Measurements from ENCODE around the gene POU2AF1. TPM values are rescaled to one million over a fixed set of nuclear protein-coding genes. Genes with fewer than 3 reads are reported as not detected.

POU2AF1 gene
- total RNA-seq, 2 experiments from 2014 or later = 3.6 to 4.5 TPM

GRCh38 chr11:111351374-111352055 is 27.6 kb downstream of the POU2AF1 start:
- TF ChIP-seq, protein P1, sequence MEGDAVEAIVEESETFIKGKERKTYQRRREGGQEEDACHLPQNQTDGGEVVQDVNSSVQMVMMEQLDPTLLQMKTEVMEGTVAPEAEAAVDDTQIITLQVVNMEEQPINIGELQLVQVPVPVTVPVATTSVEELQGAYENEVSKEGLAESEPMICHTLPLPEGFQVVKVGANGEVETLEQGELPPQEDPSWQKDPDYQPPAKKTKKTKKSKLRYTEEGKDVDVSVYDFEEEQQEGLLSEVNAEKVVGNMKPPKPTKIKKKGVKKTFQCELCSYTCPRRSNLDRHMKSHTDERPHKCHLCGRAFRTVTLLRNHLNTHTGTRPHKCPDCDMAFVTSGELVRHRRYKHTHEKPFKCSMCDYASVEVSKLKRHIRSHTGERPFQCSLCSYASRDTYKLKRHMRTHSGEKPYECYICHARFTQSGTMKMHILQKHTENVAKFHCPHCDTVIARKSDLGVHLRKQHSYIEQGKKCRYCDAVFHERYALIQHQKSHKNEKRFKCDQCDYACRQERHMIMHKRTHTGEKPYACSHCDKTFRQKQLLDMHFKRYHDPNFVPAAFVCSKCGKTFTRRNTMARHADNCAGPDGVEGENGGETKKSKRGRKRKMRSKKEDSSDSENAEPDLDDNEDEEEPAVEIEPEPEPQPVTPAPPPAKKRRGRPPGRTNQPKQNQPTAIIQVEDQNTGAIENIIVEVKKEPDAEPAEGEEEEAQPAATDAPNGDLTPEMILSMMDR (IDR thresholded peaks at IDR 0.05) = no peak
- ATAC-seq (no peak), DNase-seq (no peak)
- POLR2A ChIA-PET = no interaction called here
- intact Hi-C loops (cut with micrococcal nuclease) = no loop called here
- no peak overlapping the region for H3K4me3 Mint-ChIP-seq
- H3K36me3 Mint-ChIP-seq (ENCODE audit: low read depth) = no peaks in the 10 kb centered on the region
- H3K4me1 Mint-ChIP-seq (ENCODE audit: low read depth) = no peaks in the 10 kb centered on the region
- no peak overlapping the region for H3K27ac Mint-ChIP-seq
- H3K27me3 Mint-ChIP-seq = no peaks in the 10 kb centered on the region
- CTCF ChIA-PET = interaction anchor here (1.5 kb wide), 1 partner anchor 71 kb away, joined by 4 read pairs; no protein-coding TSS in a partner anchor
- no peaks in the 10 kb centered on the region for H3K9me3 Mint-ChIP-seq

DNA sequence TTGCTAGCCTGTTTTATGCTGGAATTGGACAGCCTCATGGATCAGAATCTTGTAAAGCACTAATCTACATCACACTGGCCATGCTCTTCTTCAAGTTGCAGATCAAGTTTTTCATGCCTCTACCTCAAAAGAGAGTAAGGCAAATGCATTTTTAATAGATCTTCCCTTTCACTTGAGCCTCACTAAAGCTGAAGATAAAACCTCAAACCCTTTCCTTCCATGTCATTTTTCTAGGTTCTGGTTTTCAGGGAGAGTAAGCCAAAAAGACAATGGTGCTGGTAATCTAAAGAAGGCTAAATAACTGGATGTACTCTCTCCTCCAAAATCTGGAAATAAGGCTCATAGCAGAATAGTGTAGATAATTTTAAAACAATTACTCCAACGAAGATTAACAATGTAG is 28.3 kb downstream of the POU2AF1 start:
- Mint-ChIP-seq H3K27me3 (no peaks in the 10 kb centered on the region), H3K9me3 (no peaks in the 10 kb centered on the region), H3K36me3 (ENCODE audit: low read depth) (no peaks in the 10 kb centered on the region), H3K27ac (no peak overlapping the region), H3K4me1 (ENCODE audit: low read depth) (no peaks in the 10 kb centered on the region), H3K4me3 (no peak overlapping the region)
- no peak for ATAC-seq
- no peak for DNase-seq
- intact Hi-C loops (cut with micrococcal nuclease) = no loop called here
- CTCF ChIA-PET = interaction anchor here (1.5 kb wide), 1 partner anchor 72 kb away, joined by 4 read pairs; no protein-coding TSS in a partner anchor
- TF ChIP-seq, protein P1 (IDR thresholded peaks at IDR 0.05) = no peak
- POLR2A ChIA-PET = no interaction called here

DNA sequence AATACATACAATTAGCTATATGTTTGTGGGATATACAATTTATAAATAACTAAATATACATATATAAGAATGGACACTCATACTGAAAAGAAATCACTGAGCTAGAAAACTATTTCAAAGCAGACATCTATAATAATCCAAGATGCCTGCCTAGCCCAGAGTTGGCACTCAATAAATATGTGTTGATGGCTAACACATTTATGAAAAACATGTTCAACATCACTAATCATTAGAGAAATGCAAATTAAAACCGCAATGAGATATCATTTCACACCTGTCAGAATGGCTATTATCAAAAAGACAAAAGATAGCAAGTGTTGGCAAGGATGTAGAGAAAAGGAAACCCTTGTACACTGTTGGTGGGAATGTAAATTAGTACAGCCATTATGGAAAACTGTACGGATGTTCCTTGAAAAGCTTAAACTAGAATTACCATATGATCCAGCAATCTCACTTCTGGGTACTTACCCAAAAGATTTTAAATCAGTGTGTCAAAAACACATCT is 29.8 kb downstream of the POU2AF1 start:
- H3K27me3 Mint-ChIP-seq = no peaks in the 10 kb centered on the region
- H3K36me3 Mint-ChIP-seq (ENCODE audit: low read depth) = no peaks in the 10 kb centered on the region
- TF ChIP-seq, protein P1 (IDR thresholded peaks at IDR 0.05) = no peak
- intact Hi-C loops (cut with micrococcal nuclease) = no loop called here
- DNase-seq (no peak), ATAC-seq (no peak)
- H3K9me3 Mint-ChIP-seq = no peaks in the 10 kb centered on the region
- ChIA-PET CTCF (no interaction called here), POLR2A (no interaction called here)
- H3K4me1 Mint-ChIP-seq (ENCODE audit: low read depth) = no peaks in the 10 kb centered on the region
- no peak overlapping the region for H3K27ac Mint-ChIP-seq
- H3K4me3 Mint-ChIP-seq = no peak overlapping the region

- TF ChIP-seq, protein P1 (IDR thresholded peaks at IDR 0.05) = no peak
- H3K9me3 Mint-ChIP-seq = no peaks in the 10 kb centered on the region
- no peak for DNase-seq
- H3K27ac Mint-ChIP-seq = no peak overlapping the region
- ATAC-seq = no peak
- H3K4me3 Mint-ChIP-seq = no peak overlapping the region
- POLR2A ChIA-PET = no interaction called here
- CTCF ChIA-PET = no interaction called here
- H3K27me3 Mint-ChIP-seq = no peaks in the 10 kb centered on the region
- H3K4me1 Mint-ChIP-seq (ENCODE audit: low read depth) = no peaks in the 10 kb centered on the region
- H3K36me3 Mint-ChIP-seq (ENCODE audit: low read depth) = no peaks in the 10 kb centered on the region
- intact Hi-C loops (cut with micrococcal nuclease) = no loop called here
Measured at GRCh38 chr11:111348147-111348546, 30.9 kb downstream of the POU2AF1 start.

- no peaks in the 10 kb centered on the region for H3K9me3 Mint-ChIP-seq
- ATAC-seq = no peak
- DNase-seq = no peak
- H3K27ac Mint-ChIP-seq = no peak overlapping the region
- ChIA-PET CTCF (no interaction called here), POLR2A (no interaction called here)
- H3K27me3 Mint-ChIP-seq = no peaks in the 10 kb centered on the region
- TF ChIP-seq, protein P1 (IDR thresholded peaks at IDR 0.05) = no peak
- intact Hi-C loops (cut with micrococcal nuclease) = no loop called here
- H3K4me3 Mint-ChIP-seq = no peak overlapping the region
- no peaks in the 10 kb centered on the region for H3K36me3 Mint-ChIP-seq (ENCODE audit: low read depth)
- no peaks in the 10 kb centered on the region for H3K4me1 Mint-ChIP-seq (ENCODE audit: low read depth)
Measured at GRCh38 chr11:111347723-111348115, 31.4 kb downstream of the POU2AF1 start.

Measured in activated CD8-positive, alpha-beta T cell treated with anti-CD3 and anti-CD28 coated beads for 36 hours (primary cell).